RWPE1 (cell line): ENCODE results near the gene MYO5B.

Experiments
- CTCF ChIA-PET: fragments of 350-600 bp; sonication (Branson Sonifier 250); formaldehyde crosslinking; extraction: SDS; loops from one replicate; lab custom pipeline; 2021; lab: Yijun Ruan, JAX
- POLR2A ChIA-PET: fragments of 400-600 bp; formaldehyde crosslinking; extraction: SDS; loops from one replicate; lab custom pipeline; 2020; ENCODE audit warnings: antibody characterized with exemption; ENCODE audit not compliant: low non-redundant PET; lab: Yijun Ruan, JAX
- DNase-seq: peaks from one replicate; pipeline ENCODE4 v3.0.0; 2012; ENCODE audit warnings: low spot score
- H3K27ac ChIP-seq: fragments of 450-650 bp; 2 replicates; pipeline ENCODE4 v1.5.1; 2017
- TF ChIP-seq, protein P1 (sequence below): fragments of 450-650 bp; conservative IDR thresholded peaks from 2 replicates; pipeline ENCODE4 v1.5.1; 2017; ENCODE audit warnings: low read depth, mild to moderate bottlenecking

The MYO5B gene

GRCh38 chr18:50119296-50119695 is 75.7 kb downstream of the MYO5B start:
- CTCF ChIA-PET: interaction anchor here (0.6 kb wide), 1 partner anchor 310 kb away, joined by 4 read pairs; no protein-coding TSS in a partner anchor

DNA sequence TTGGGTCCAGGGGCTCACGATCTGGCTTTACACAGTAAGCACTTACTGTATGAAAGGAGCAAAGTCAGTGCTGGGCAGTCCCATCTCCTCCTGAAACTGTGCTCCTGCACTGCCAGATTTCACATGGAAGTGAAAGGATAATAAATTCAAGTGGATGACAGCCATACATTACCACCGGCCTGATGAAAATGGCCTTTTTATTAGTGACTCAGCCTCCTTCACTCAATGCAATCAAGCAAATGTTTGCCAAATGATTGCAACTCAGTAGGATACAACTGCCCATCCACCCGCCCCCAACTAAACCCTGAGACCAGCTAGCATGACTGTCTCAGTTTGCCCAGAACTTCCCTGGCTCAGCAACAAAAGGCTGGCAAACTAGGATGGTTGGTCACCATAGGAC is 77.1 kb downstream of the MYO5B start:
- CTCF ChIA-PET: no interaction called here
- no peak for DNase-seq
- TF ChIP-seq, protein P1, sequence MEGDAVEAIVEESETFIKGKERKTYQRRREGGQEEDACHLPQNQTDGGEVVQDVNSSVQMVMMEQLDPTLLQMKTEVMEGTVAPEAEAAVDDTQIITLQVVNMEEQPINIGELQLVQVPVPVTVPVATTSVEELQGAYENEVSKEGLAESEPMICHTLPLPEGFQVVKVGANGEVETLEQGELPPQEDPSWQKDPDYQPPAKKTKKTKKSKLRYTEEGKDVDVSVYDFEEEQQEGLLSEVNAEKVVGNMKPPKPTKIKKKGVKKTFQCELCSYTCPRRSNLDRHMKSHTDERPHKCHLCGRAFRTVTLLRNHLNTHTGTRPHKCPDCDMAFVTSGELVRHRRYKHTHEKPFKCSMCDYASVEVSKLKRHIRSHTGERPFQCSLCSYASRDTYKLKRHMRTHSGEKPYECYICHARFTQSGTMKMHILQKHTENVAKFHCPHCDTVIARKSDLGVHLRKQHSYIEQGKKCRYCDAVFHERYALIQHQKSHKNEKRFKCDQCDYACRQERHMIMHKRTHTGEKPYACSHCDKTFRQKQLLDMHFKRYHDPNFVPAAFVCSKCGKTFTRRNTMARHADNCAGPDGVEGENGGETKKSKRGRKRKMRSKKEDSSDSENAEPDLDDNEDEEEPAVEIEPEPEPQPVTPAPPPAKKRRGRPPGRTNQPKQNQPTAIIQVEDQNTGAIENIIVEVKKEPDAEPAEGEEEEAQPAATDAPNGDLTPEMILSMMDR: no peak
- no peak overlapping the region for H3K27ac ChIP-seq
- POLR2A ChIA-PET: no interaction called here

More at GRCh38 chr18:50119296-50119695, 75.7 kb downstream of the MYO5B start:
- POLR2A ChIA-PET: no interaction called here
- no peak for DNase-seq
- H3K27ac ChIP-seq: no peak overlapping the region
- TF ChIP-seq, protein P1: no peak

- TF ChIP-seq, protein P1: no peak
- POLR2A ChIA-PET: no interaction called here
Observed at GRCh38 chr18:50115095-50115494, 79.9 kb downstream of the MYO5B start.

DNA sequence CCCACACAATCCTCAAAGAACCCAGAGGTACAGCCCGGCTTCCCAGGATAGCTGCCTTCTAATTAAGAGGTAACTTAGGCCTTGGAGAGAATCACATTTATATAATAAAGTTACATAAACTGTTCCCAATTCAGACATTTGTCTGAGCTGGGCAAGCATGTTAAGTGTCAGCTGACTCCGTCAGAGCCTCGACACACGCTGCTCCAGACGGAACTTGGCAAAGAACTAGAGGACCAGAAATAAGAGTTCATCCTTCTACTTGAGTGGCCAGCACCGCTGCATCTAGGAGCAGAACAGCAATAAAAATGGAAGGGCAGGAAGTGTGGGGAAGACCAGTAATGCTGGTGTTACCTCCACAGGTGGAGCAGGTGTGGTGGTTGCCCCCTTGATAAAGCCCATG is 80.5 kb downstream of the MYO5B start:
- ChIA-PET CTCF (no interaction called here), POLR2A (no interaction called here)
- H3K27ac ChIP-seq: no peak overlapping the region
- TF ChIP-seq, protein P1: no peak
- no peak for DNase-seq

More at GRCh38 chr18:50115095-50115494, 79.9 kb downstream of the MYO5B start:
- no peak overlapping the region for H3K27ac ChIP-seq
- CTCF ChIA-PET: no interaction called here
- DNase-seq: no peak

GRCh38 chr18:50113726-50114125 is 81.2 kb downstream of the MYO5B start:
- DNase-seq: no peak
- TF ChIP-seq, protein P1: no peak
- CTCF ChIA-PET: interaction anchor here (0.8 kb wide), 1 partner anchor 42 kb away, joined by 4 read pairs; no protein-coding TSS in a partner anchor
- H3K27ac ChIP-seq: no peak overlapping the region
- POLR2A ChIA-PET: no interaction called here

GRCh38 chr18:50111398-50111797 is 83.5 kb downstream of the MYO5B start:
- POLR2A ChIA-PET: no interaction called here
- no peak for DNase-seq
- CTCF ChIA-PET: no interaction called here
- TF ChIP-seq, protein P1: no peak
- H3K27ac ChIP-seq: no peak overlapping the region
